HG02798 (cell line): ENCODE data around the gene SNX24.
"Not testable (repeated sequence)": the region's sequence is repeated elsewhere in the genome, so short reads cannot be mapped to it uniquely, and the experiment has no call there.

Experiments
- ATAC-seq: cut with Tn5 transposase; IDR thresholded peaks from one replicate; pipeline ENCODE4 v1.9.1; 2021; ENCODE audit warnings: mild to moderate bottlenecking; ENCODE audit not compliant: unreplicated experiment, poor library complexity

Gene SNX24

GRCh38 chr5:122845229-122846050, at the start of gene SNX24:
TSS of gene SNX24 (plus strand) at chr5:122845613. CDS start at chr5:122845634, 21 bp downstream.
- peak; percentile 86 for ATAC-seq

DNA sequence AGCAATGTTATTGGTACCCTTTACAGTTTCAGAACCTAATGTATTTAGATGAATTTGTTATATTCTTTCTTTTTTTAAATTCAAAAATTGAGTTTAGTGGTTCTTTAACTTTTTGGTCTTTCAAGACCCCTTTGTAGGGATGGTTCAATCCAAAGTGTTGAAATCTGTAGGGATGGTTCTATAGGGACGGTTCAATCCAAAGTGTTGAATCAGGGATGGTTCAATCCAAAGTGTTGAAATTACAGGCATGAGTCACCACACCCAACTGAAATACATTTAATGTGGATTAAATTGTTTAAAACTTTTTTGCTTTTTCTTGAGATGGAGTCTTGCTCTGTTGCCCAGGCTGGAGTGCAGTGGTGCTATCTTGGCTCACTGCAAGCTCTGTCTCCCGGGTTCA, 39.9 kb upstream of the SNX24 start:
- no peak for ATAC-seq

DNA sequence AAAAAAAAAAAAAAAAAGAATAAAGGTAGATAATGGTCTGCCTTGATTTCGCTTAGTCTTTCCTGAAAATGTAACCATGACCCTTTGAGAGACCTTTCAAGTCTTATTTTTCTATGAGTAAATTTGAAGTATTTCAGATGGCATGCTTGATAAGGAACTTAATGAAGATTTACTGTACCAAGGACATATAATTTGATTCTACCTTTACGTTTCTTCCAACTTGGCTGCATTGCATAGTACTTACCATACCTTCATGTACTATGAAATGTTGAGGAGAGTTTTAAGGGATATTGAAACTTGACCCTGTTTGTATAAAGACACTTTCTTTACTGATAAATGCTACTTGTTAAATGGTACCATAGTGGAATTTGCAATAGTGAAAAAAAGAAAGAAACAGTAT, 35.0 kb upstream of the SNX24 start:
- ATAC-seq: no peak

GRCh38 chr5:122815218-122815767, 30.1 kb upstream of the SNX24 start:
- ATAC-seq: no peak

DNA sequence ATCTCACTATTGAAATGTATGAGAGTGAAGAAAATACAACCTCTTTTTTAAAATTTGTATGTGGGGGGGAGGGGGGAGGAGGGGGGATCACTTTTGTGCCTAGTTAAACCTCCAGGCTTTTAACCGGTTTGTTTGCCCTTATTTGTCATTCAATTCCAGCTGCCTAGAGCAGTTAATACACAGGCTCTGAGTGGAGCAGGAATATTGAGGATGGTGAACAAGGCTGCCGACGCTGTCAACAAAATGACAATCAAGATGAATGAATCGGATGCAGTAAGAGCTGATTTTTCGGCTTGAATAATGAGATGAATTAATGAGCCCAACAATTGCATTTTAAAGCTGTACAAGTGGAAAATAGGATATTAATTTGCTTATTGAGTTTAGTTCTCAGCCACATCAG, 28.7 kb upstream of the SNX24 start:
- ATAC-seq: no peak

DNA sequence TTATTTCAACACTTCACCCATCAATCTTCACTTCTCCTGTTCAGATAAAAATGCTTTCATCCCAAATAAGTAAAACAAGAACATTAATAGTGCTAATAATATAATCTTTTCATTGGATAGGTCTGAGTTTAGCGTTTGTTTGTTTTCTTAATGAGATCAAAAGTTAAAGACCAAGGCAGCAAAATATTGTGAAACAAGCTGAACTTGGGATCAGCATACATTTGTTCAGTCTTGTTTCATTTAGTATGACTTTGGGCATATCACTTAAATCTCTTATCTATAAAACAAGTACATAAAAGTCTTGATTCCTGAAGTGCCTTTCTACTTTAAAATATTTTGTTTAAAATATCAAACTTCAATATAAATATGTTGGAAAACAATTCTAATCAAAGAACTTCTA, 13.4 kb upstream of the SNX24 start:
- ATAC-seq: no peak

DNA sequence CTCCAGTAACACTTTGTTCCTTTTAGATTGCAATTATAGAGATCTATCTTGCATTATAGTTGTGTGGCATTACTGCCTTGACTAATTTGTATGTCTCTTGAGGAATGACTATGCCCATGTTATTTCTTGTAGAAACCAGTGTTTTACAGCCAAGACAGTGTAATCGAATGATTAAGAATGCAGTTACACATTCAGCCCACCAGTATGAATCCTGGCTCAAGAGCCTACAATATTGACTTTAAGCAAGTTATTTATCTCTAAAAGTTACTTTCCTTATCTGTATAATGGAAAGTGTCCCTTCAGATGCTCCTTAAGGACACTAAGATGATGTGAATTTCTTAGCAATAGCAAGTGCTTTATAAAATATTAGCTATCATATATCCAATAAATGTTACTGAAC, 9.7 kb upstream of the SNX24 start:
- no peak for ATAC-seq

DNA sequence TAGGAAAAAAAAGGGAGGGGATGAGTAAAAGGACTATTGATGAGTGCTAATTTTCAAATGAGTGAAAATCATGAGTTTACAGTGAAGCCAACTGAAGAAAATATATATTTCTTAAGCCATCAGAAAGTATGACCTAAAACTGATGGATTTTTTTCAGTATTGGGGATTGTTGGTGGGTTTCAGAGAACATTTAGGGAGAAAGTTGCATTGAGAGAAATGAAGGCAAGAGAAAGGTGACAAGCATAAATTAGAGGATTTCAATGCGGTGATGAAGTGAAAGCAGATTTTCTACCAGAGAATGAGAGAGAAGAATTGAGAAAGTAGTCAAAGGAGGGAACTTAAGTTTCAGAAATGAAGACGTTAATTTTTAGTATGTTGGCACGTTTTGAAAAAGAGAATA, 8.5 kb upstream of the SNX24 start:
- no peak for ATAC-seq

DNA sequence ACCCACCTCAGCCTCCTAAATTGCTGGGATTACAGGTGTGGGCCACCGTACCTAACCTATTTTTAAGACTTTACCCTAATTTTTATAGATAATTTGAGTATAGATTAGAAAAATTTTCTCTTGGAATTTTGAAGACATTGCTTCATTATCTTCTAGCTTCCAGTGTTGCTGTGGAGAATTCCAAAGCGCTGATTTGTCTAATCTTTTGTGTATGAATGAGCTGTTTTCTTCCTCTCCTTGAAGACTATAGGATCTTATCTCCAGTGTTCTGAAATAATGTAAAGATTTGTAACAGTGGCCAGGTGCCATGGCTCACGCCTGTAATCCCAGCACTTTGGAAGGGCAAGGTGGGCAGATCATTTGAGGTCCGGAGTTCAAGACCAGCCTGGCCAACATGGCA, 5.7 kb upstream of the SNX24 start:
- no peak for ATAC-seq

- no peak for ATAC-seq
These were observed 3.3 kb upstream of the SNX24 start for GRCh38 chr5:122842016-122842580.

GRCh38 chr5:122844136-122844909, 1.1 kb upstream of the SNX24 start:
- ATAC-seq: no peak

DNA sequence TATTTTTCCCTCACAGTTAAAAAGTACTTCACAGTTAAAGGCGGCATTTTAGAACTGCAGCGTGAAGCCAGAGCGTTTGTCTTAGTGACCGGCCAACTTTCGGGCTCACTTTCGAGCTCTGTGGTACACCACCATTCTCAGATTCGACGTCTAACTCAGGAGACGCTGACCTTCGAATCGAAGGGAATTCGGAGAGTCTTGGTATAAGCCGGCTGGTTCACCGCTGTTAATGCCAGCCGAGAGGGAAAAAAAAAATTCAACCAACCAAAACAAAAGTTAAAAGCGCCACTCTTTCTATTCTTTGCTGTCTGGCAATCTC, 544 bp upstream of the SNX24 start:
- ATAC-seq: peak; percentile 52

GRCh38 chr5:122846051-122846550, 688 bp downstream of the SNX24 start:
- no peak for ATAC-seq

DNA sequence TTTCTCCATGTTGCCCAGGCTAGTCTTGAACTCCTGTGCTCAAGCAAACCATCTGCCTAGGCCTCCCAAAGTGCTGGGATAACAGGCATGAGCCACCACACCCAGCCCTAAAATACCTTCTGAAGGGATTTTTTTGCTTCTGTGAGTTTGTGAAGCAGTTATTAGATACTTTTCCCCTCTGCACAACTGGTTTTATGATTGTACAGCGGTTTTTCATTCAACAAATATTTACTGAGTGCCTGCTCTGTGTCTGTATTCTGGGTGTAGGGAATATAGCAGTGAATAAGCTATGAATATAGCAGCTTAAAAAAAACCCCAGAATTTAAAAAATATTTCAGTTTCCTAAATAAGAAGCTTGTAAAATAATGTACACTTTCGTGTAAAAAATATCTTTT, 2.3 kb downstream of the SNX24 start:
- ATAC-seq: no peak

GRCh38 chr5:122849771-122850170, 4.4 kb downstream of the SNX24 start:
- no peak for ATAC-seq

- not testable (repeated sequence) for ATAC-seq
These were observed 12.1 kb downstream of the SNX24 start for GRCh38 chr5:122857538-122857937.

DNA sequence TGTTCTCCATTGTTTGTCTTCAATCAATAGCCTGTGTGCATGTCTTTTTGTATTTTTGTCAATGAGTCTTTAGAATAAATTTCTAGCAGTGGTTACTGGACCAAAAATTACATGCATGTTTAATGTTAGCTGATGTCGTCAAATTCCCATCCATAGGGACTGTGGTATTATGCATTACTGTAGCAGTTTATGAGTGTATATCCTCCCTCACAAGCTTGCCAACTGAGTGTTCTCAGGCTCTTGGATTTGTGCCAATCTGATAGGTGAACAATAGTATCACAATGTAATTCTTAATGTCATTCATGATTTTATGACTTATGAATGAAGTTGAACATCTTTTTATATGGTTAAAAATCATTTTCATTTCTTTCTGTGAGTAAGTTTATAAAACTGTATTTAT, 13.0 kb downstream of the SNX24 start:
- no peak for ATAC-seq

- ATAC-seq: no peak
These were observed 17.8 kb downstream of the SNX24 start for GRCh38 chr5:122863240-122863639.

DNA sequence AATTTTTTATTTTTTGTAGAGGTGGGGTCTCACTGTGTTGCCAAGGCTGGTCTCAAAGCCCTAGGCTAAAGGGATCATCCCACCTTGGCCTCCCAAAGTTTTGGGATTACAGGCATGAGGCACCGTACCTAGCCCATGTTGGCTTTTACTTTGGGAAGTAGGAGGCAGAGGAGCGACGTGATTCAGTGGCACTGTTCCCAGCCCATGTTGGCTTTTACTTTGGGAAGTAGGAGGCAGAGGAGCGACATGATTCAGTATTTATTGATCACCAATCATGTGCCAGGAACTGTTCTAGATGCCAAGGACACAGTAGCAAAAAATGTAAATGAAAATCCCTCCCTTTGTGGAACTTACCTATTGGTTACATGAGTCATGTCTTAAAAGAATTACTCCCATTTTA, 18.3 kb downstream of the SNX24 start:
- no peak for ATAC-seq

DNA sequence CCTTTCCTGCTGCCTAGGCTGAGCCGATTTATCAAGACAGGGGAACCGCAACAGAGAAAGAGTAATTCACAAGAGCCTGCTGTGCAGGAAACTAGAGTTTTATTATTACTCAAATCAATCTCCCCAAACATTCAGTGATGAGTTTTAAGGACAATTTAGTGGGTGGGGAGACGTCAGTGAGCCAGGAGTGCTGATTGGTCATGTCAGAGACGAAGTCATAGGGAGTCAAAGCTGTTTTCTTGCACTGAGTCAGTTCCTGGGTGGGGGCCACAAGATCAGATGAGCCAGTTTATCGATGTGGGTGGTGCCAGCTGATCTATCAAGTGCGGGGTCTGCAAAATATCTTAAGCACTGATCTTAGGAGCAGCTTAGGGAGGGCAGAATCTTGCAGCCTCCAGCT, 19.0 kb downstream of the SNX24 start:
- ATAC-seq: no peak

DNA sequence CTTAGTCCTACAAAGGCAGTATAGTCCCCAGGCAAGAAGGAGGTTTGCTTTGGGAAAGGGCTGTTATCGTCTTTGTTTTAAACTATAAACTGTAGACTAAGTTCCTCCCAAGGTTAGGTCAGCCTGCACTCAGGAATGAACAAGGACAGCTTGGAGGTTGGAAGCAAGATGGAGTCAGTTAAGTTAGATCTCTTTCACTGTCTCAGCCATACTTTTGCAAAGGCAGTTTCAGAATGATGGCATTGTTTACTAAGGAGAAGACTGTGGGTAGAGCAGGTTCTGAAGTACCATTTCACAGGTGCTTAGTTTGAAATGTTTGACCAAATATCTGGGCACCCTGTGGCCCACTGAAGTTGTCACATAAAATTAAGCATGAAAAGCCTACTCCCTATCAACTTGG, 19.4 kb downstream of the SNX24 start:
- no peak for ATAC-seq
